Trophoblast cell (in vitro differentiated cells and primary cell): Measurements from ENCODE around the gene MAST4.

Experiments
- DNase-seq, 2 donors: peaks; one replicate each; pipeline ENCODE4 v3.0.0-alpha.2; 2016
- H2AFZ ChIP-seq: 2 replicates; pipeline ENCODE4 v1.6.1; 2013; ENCODE audit warnings: low read length, moderate library complexity, mild to moderate bottlenecking; ENCODE audit not compliant: insufficient read depth, poor library complexity
- H2AK5ac ChIP-seq: 2 replicates; pipeline ENCODE4 v1.6.1; 2013; ENCODE audit warnings: mild to moderate bottlenecking, low read length
- H2BK120ac ChIP-seq: 2 replicates; pipeline ENCODE4 v1.6.1; 2013; ENCODE audit warnings: low read length, mild to moderate bottlenecking, moderate library complexity; ENCODE audit not compliant: insufficient read depth, poor library complexity
- H2BK12ac ChIP-seq: 2 replicates; pipeline ENCODE4 v1.6.1; 2013; ENCODE audit warnings: mild to moderate bottlenecking, low read length, moderate library complexity
- H2BK5ac ChIP-seq: 2 replicates; pipeline ENCODE4 v1.6.1; 2013; ENCODE audit warnings: low read length, low read depth, moderate library complexity, mild to moderate bottlenecking; ENCODE audit not compliant: poor library complexity
- H3K14ac ChIP-seq: 2 replicates; pipeline ENCODE4 v1.6.1; 2013; ENCODE audit warnings: mild to moderate bottlenecking, low read length
- H3K18ac ChIP-seq: 2 replicates; pipeline ENCODE4 v1.6.1; 2013; ENCODE audit warnings: mild to moderate bottlenecking, low read length
- H3K23ac ChIP-seq: 2 replicates; pipeline ENCODE4 v1.6.1; 2013; ENCODE audit warnings: low read length
- H3K27ac ChIP-seq: 2 replicates; pipeline ENCODE4 v1.5.1; 2013; ENCODE audit warnings: low read depth, mild to moderate bottlenecking, inconsistent platforms, low read length, moderate library complexity
- H3K27me3 ChIP-seq: 2 replicates; pipeline ENCODE4 v1.6.1; 2013; ENCODE audit warnings: inconsistent platforms, mild to moderate bottlenecking, low read length, moderate library complexity; ENCODE audit not compliant: insufficient read depth
- H3K36me3 ChIP-seq, 2 experiments: 1 replicate in 1 of 2; 2 replicates in 1 of 2; pipeline ENCODE4 v1.6.1; 2013; ENCODE audit warnings: low read length in 2 of 2, mild to moderate bottlenecking in 2 of 2, moderate library complexity in 1 of 2; ENCODE audit not compliant: insufficient read depth in 2 of 2, control insufficient read depth in 1 of 2
- H3K4ac ChIP-seq: 2 replicates; pipeline ENCODE4 v1.6.1; 2013; ENCODE audit warnings: low read depth, mild to moderate bottlenecking, low read length, moderate library complexity
- H3K4me1 ChIP-seq, 2 experiments: 1 replicate in 1 of 2; 2 replicates in 1 of 2; pipeline ENCODE4 v1.6.1; 2013; ENCODE audit warnings: low read length in 2 of 2, mild to moderate bottlenecking in 2 of 2, moderate library complexity in 1 of 2; ENCODE audit not compliant: insufficient read depth in 2 of 2, control insufficient read depth in 1 of 2
- H3K4me2 ChIP-seq: 2 replicates; pipeline ENCODE4 v1.6.1; 2013; ENCODE audit warnings: inconsistent platforms, mild to moderate bottlenecking, low read length, moderate library complexity
- H3K4me3 ChIP-seq: 2 replicates; pipeline ENCODE4 v1.5.1; 2013; ENCODE audit warnings: mild to moderate bottlenecking, low read depth, low read length, inconsistent platforms
- H3K79me1 ChIP-seq: one replicate; pipeline ENCODE4 v1.6.1; 2013; ENCODE audit warnings: low read length
- H3K79me2 ChIP-seq: 2 replicates; pipeline ENCODE4 v1.6.1; 2013; ENCODE audit warnings: low read length, mild to moderate bottlenecking; ENCODE audit not compliant: control insufficient read depth, insufficient read depth, poor library complexity
- H3K9ac ChIP-seq: 2 replicates; pipeline ENCODE4 v1.6.1; 2013; ENCODE audit warnings: mild to moderate bottlenecking, low read length
- H3K9me3 ChIP-seq: 2 replicates; pipeline ENCODE4 v1.6.1; 2013; ENCODE audit warnings: low read depth, mild to moderate bottlenecking, control low read depth, inconsistent platforms, low read length; ENCODE audit not compliant: insufficient read depth
- H4K12ac ChIP-seq: 2 replicates; pipeline ENCODE4 v1.6.1; 2013; ENCODE audit warnings: low read depth, mild to moderate bottlenecking, low read length, moderate library complexity
- H4K8ac ChIP-seq: 2 replicates; pipeline ENCODE4 v1.6.1; 2013; ENCODE audit warnings: low read depth, mild to moderate bottlenecking, low read length, moderate library complexity
- H4K91ac ChIP-seq: one replicate; pipeline ENCODE4 v1.6.1; 2013; ENCODE audit warnings: low read depth, mild to moderate bottlenecking, low read length, moderate library complexity
- WGBS: extraction: QIAGEN DNeasy Blood & Tissue Kit; methylation state at CpG from one replicate; pipeline ENCODE4 v1.1.7; 2013; ENCODE audit warnings: missing lambda C conversion rate; ENCODE audit not compliant: insufficient read length, insufficient coverage; ENCODE audit errors: extremely low coverage; 5-methylcytosine and 5-hydroxymethylcytosine counted together

The MAST4 gene

DNA sequence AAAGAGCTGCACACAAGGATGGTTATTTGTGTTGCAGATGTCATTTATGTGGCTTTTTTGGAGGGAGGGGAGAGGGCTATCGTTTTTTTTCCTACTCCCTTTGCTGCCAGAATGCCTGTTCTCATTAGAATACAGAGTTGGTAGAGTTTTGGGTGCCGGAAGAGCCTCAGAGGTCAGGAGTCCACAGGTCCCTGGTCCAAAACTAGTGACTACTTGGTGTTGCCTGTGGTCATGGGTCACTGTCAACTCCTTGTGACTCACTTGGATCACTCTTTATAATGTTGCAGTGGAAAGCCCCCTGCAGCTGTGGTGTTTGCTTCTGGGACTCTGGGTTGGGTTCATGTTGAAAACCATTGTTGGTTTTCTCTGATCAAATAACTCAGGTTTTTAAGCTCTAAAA is 131.4 kb downstream of the MAST4 start:
- H3K9me3 ChIP-seq, result no peaks in the 10 kb centered on the region
- H2AK5ac ChIP-seq, result no peak overlapping the region
- H3K27me3 ChIP-seq, result no peaks in the 10 kb centered on the region
- H4K12ac ChIP-seq, result no peak overlapping the region
- H3K4me1 ChIP-seq, result no peaks in the 10 kb centered on the region
- no peak overlapping the region for H2BK120ac ChIP-seq
- H3K79me2 ChIP-seq, result no peaks in the 10 kb centered on the region
- no peak overlapping the region for H3K23ac ChIP-seq
- H3K4me3 ChIP-seq, result no peak overlapping the region
- no peak overlapping the region for H2BK5ac ChIP-seq
- H3K4me2 ChIP-seq, result no peak overlapping the region
- H3K27ac ChIP-seq, result no peak overlapping the region
- no peak overlapping the region for H4K91ac ChIP-seq
- no peak overlapping the region for H3K18ac ChIP-seq
- no peak overlapping the region for H3K9ac ChIP-seq
- H2AFZ ChIP-seq, result no peak overlapping the region
- no peak for DNase-seq
- H4K8ac ChIP-seq, result no peak overlapping the region
- no peaks in the 10 kb centered on the region for H3K79me1 ChIP-seq
- no peak overlapping the region for H2BK12ac ChIP-seq
- no peaks in the 10 kb centered on the region for H3K36me3 ChIP-seq
- H3K14ac ChIP-seq, result no peak overlapping the region
- no CpG with 5 or more reads among the region's 2 CpGs for WGBS
- H3K4ac ChIP-seq, result no peak overlapping the region

GRCh38 chr5:66728049-66728448 is 131.9 kb downstream of the MAST4 start:
- Histone ChIP-seq H3K27ac (no peak overlapping the region), H3K18ac (no peak overlapping the region), H3K9me3 (no peaks in the 10 kb centered on the region), H4K12ac (no peak overlapping the region), H3K36me3 (no peaks in the 10 kb centered on the region), H3K27me3 (no peaks in the 10 kb centered on the region), H3K14ac (no peak overlapping the region), H3K4me2 (no peak overlapping the region), H3K4ac (no peak overlapping the region), H3K79me1 (no peaks in the 10 kb centered on the region), H3K23ac (no peak overlapping the region), H3K9ac (no peak overlapping the region), H3K4me1 (no peaks in the 10 kb centered on the region), H2BK120ac (no peak overlapping the region), H2AFZ (no peak overlapping the region), H3K4me3 (no peak overlapping the region), H3K79me2 (no peaks in the 10 kb centered on the region), H2BK12ac (no peak overlapping the region), H4K91ac (no peak overlapping the region), H2BK5ac (no peak overlapping the region), H4K8ac (no peak overlapping the region), H2AK5ac (no peak overlapping the region)
- no peak for DNase-seq
- WGBS, result no CpG with 5 or more reads among the region's 1 CpG

GRCh38 chr5:66737096-66737495 is 140.9 kb downstream of the MAST4 start:
- no peak overlapping the region for H2BK120ac ChIP-seq
- H4K8ac ChIP-seq, result no peak overlapping the region
- no peaks in the 10 kb centered on the region for H3K9me3 ChIP-seq
- H4K12ac ChIP-seq, result no peak overlapping the region
- H2BK5ac ChIP-seq, result no peak overlapping the region
- no peak overlapping the region for H2BK12ac ChIP-seq
- H3K27me3 ChIP-seq, result no peaks in the 10 kb centered on the region
- H3K14ac ChIP-seq, result no peak overlapping the region
- no peak overlapping the region for H3K4ac ChIP-seq
- no peak overlapping the region for H3K4me2 ChIP-seq
- H2AFZ ChIP-seq, result no peak overlapping the region
- no peak overlapping the region for H3K18ac ChIP-seq
- no peak overlapping the region for H3K23ac ChIP-seq
- H3K79me2 ChIP-seq, result no peaks in the 10 kb centered on the region
- H3K79me1 ChIP-seq, result no peaks in the 10 kb centered on the region
- no peaks in the 10 kb centered on the region for H3K4me1 ChIP-seq
- no peaks in the 10 kb centered on the region for H3K36me3 ChIP-seq
- H3K9ac ChIP-seq, result no peak overlapping the region
- H2AK5ac ChIP-seq, result no peak overlapping the region
- no peak overlapping the region for H3K4me3 ChIP-seq
- no peak overlapping the region for H4K91ac ChIP-seq
- no peak for DNase-seq
- no peak overlapping the region for H3K27ac ChIP-seq

DNA sequence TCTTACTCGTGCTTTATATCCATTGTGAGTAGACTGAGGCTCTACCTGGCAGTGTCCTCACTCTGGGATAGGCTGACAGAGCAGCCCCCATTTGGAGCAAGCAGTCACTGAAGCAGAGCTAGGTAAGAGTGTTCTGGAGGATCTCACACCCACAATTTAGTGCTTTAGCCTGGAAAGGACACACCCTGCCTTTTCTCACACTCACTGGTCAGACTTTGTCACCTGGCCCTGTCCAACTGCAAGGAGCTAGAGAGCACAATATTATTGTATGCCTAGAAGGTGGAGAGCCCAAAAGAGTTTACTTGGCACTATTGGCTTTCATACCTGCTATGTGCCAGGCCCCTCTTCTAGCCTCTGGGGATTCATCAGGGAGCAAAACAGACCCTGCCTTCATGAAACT is 141.9 kb downstream of the MAST4 start:
- Histone ChIP-seq H3K27ac (no peak overlapping the region), H4K12ac (no peak overlapping the region), H3K23ac (no peak overlapping the region), H2BK12ac (no peak overlapping the region), H2BK5ac (no peak overlapping the region), H3K4me1 (no peaks in the 10 kb centered on the region), H2BK120ac (no peak overlapping the region), H3K79me1 (no peaks in the 10 kb centered on the region), H4K8ac (no peak overlapping the region), H3K9me3 (no peaks in the 10 kb centered on the region), H3K36me3 (no peaks in the 10 kb centered on the region), H2AK5ac (no peak overlapping the region), H3K4ac (no peak overlapping the region), H4K91ac (no peak overlapping the region), H3K14ac (no peak overlapping the region), H3K4me2 (no peak overlapping the region), H3K9ac (no peak overlapping the region), H3K27me3 (no peaks in the 10 kb centered on the region), H3K4me3 (no peak overlapping the region), H2AFZ (no peak overlapping the region), H3K18ac (no peak overlapping the region), H3K79me2 (no peaks in the 10 kb centered on the region)
- no CpG with 5 or more reads among the region's 1 CpG for WGBS
- no peak for DNase-seq

- H3K36me3 ChIP-seq, result no peaks in the 10 kb centered on the region
- no peaks in the 10 kb centered on the region for H3K27me3 ChIP-seq
- no peak overlapping the region for H3K27ac ChIP-seq
- H2BK5ac ChIP-seq, result no peak overlapping the region
- H3K23ac ChIP-seq, result no peak overlapping the region
- H4K91ac ChIP-seq, result no peak overlapping the region
- H2AFZ ChIP-seq, result no peak overlapping the region
- H3K4me2 ChIP-seq, result no peak overlapping the region
- no peak overlapping the region for H3K18ac ChIP-seq
- H2AK5ac ChIP-seq, result no peak overlapping the region
- no peak overlapping the region for H3K4ac ChIP-seq
- H3K4me1 ChIP-seq, result no peaks in the 10 kb centered on the region
- no CpG with 5 or more reads among the region's 3 CpGs for WGBS
- H3K9ac ChIP-seq, result no peak overlapping the region
- H2BK120ac ChIP-seq, result no peak overlapping the region
- no peak overlapping the region for H3K4me3 ChIP-seq
- no peak overlapping the region for H2BK12ac ChIP-seq
- H3K9me3 ChIP-seq, result peaks cover 2% of the 10 kb centered on the region
- H4K12ac ChIP-seq, result no peak overlapping the region
- no peaks in the 10 kb centered on the region for H3K79me2 ChIP-seq
- no peak overlapping the region for H4K8ac ChIP-seq
- DNase-seq, result no peak
- H3K14ac ChIP-seq, result no peak overlapping the region
- no peaks in the 10 kb centered on the region for H3K79me1 ChIP-seq
These were observed 142.8 kb downstream of the MAST4 start for GRCh38 chr5:66739021-66739420.
